Glutamatergic neuron (in vitro differentiated cells): ENCODE measurements around the gene HACD3. TPM values are rescaled to one million over a fixed set of nuclear protein-coding genes. Genes with fewer than 3 reads are reported as not detected.
A peak's percentile ranks its signal among the peaks of the same experiment; 100 is the strongest.

Source experiments
- DNase-seq: peaks from one replicate; pipeline ENCODE4 v3.0.0; 2022
- H3K27ac Mint-ChIP-seq: one replicate; pipeline ENCODE4 v1.8.0; 2020; ENCODE audit warnings: mild to moderate bottlenecking, mixed read lengths, inconsistent platforms; ENCODE audit not compliant: unreplicated experiment
- H3K27me3 Mint-ChIP-seq: one replicate; pipeline ENCODE4 v1.8.0; 2020; ENCODE audit warnings: mild to moderate bottlenecking, moderate library complexity, mixed read lengths, inconsistent platforms; ENCODE audit not compliant: unreplicated experiment
- H3K36me3 Mint-ChIP-seq: one replicate; pipeline ENCODE4 v1.8.0; 2020; ENCODE audit warnings: mild to moderate bottlenecking, mixed read lengths, inconsistent platforms; ENCODE audit not compliant: unreplicated experiment
- H3K4me1 Mint-ChIP-seq: one replicate; pipeline ENCODE4 v1.8.0; 2020; ENCODE audit warnings: mild to moderate bottlenecking, low read depth, mixed read lengths, inconsistent platforms; ENCODE audit not compliant: unreplicated experiment
- H3K4me3 Mint-ChIP-seq: one replicate; pipeline ENCODE4 v1.8.0; 2020; ENCODE audit warnings: mild to moderate bottlenecking, mixed read lengths, inconsistent platforms; ENCODE audit not compliant: unreplicated experiment
- H3K9me3 Mint-ChIP-seq: one replicate; pipeline ENCODE4 v1.8.0; 2020; ENCODE audit warnings: mild to moderate bottlenecking, moderate library complexity, mixed read lengths, inconsistent platforms; ENCODE audit not compliant: unreplicated experiment
- long read RNA-seq: library from polyadenylated mRNA; unstranded; transcript quantifications from one replicate; pipeline ENCODE4 v2.0.0, GENCODE V29; 2020; ENCODE audit not compliant: unreplicated experiment
- total RNA-seq: library from RNA; stranded (reverse); fragmentation: NEBNext Ultra II Directional; extraction: Animal tissue kit (Norgen Biotek cat#: 25700); gene quantifications from one replicate; pipeline ENCODE4 v1.2.1, GENCODE V29; 2021; ENCODE audit not compliant: unreplicated experiment
- TF ChIP-seq, protein P1 (sequence below): fragments of 200-600 bp; sonication (generic); IDR thresholded peaks from one replicate; pipeline ENCODE4 v1.5.0; 2021; ENCODE audit not compliant: partially characterized antibody, unreplicated experiment

HACD3 gene, protein sequence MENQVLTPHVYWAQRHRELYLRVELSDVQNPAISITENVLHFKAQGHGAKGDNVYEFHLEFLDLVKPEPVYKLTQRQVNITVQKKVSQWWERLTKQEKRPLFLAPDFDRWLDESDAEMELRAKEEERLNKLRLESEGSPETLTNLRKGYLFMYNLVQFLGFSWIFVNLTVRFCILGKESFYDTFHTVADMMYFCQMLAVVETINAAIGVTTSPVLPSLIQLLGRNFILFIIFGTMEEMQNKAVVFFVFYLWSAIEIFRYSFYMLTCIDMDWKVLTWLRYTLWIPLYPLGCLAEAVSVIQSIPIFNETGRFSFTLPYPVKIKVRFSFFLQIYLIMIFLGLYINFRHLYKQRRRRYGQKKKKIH
- total RNA-seq, result 200 TPM
- long read RNA-seq, transcript HACD3-201 (11 exons, 3,228 nt), result major isoform, 178 of 215 reads
- long read RNA-seq, partial matches to known transcripts, result 7 of 215 reads
- long read RNA-seq, other reads (novel, unspliced or antisense), result 28 of 215 reads

DNA sequence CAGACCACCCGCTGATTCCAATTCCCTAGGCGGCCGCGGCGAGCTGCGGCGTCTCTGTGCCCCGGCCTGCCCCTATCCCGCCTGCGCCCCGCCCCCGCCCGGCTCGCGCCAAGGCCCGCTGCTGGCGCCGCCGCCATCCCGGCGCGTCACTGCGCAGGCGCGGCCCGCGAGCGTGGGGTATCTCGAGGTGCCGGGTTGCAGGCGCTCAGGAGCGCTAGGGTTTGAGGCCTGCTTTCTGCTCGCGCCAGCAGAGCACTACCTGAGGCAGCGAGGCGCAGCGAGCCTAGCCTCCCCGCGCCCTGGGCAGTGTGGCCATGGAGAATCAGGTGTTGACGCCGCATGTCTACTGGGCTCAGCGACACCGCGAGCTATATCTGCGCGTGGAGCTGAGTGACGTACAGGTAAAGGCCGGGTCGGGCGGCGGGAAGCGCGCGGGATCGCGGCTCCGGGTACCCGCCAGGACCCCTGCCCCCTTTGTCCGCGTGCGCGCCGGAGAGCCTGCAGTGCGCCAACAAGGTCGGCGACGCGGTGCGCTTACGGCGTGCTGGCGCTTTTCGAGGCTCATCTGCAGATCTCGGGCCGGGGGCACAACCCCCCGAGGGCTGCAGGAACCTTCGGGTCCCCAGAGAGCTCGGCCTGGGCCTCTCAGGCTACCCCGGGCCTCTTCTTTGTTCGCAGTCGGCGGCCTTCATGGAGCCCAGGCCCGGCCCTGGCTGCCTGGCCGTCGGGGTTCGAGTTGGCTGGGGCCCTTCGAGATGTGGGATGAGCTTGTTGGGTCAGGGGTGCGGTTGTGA is at the start of gene HACD3:
Gene HACD3, plus strand, starts transcription at position 146 of the 794 bp plus-strand sequence. Its CDS starts 169 bp downstream, at position 315.
- peaks cover 8% of the 10 kb centered on the region for H3K27me3 Mint-ChIP-seq
- DNase-seq, result peak; percentile 95
- peak within 1 kb of the TSS; percentile 87 for H3K4me3 Mint-ChIP-seq
- no peaks in the 10 kb centered on the region for H3K36me3 Mint-ChIP-seq
- H3K27ac Mint-ChIP-seq, result peak within 1 kb of the TSS; percentile 93
- H3K9me3 Mint-ChIP-seq, result peaks cover 6% of the 10 kb centered on the region
- TF ChIP-seq, protein P1, sequence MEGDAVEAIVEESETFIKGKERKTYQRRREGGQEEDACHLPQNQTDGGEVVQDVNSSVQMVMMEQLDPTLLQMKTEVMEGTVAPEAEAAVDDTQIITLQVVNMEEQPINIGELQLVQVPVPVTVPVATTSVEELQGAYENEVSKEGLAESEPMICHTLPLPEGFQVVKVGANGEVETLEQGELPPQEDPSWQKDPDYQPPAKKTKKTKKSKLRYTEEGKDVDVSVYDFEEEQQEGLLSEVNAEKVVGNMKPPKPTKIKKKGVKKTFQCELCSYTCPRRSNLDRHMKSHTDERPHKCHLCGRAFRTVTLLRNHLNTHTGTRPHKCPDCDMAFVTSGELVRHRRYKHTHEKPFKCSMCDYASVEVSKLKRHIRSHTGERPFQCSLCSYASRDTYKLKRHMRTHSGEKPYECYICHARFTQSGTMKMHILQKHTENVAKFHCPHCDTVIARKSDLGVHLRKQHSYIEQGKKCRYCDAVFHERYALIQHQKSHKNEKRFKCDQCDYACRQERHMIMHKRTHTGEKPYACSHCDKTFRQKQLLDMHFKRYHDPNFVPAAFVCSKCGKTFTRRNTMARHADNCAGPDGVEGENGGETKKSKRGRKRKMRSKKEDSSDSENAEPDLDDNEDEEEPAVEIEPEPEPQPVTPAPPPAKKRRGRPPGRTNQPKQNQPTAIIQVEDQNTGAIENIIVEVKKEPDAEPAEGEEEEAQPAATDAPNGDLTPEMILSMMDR, result no peak
- H3K4me1 Mint-ChIP-seq, result peaks cover 28% of the 10 kb centered on the region

DNA sequence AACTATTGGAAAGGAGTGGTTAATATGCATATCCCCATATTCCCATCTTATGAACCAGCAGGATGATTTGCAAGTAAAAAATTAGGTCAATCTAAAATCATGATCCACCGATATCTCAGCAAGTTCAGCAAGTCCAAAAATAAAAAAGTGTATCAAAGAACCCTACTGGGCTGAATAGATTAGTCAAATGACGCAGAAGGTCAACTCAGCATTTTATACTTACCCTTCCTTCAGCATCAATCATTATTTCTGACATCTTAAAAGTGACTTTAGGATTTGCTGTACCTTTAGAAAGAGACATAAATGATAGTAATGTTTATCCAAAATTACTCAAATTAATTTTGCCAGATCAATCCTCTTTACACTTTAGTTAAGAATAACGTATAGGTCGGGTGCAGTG is 45.4 kb upstream of the HACD3 start:
- H3K4me3 Mint-ChIP-seq, result no peak overlapping the region
- DNase-seq, result no peak
- no peaks in the 10 kb centered on the region for H3K9me3 Mint-ChIP-seq
- no peak overlapping the region for H3K27ac Mint-ChIP-seq
- TF ChIP-seq, protein P1, result no peak
- no peaks in the 10 kb centered on the region for H3K4me1 Mint-ChIP-seq
- no peaks in the 10 kb centered on the region for H3K27me3 Mint-ChIP-seq
- no peaks in the 10 kb centered on the region for H3K36me3 Mint-ChIP-seq

DNA sequence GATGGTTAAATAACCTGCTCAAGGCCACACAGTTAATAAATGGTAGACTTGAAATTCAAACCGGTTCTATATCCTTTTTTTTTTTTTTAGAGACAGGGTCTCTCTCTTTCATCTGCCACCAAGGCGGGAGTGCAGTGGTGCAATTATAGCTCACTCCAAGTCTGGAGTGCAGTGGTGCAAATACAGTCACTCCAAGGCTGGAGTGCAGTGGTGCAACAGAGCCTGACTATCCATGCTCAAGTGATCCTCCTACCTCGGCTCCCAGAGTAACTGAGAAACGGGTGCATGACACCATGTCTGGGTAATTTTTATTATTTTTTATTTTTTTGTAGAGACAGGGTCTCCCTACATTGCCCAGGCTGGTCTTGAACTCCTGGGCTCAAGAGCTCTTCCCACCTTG is 36.2 kb upstream of the HACD3 start:
- Mint-ChIP-seq H3K4me1 (no peaks in the 10 kb centered on the region), H3K4me3 (no peak overlapping the region), H3K36me3 (no peaks in the 10 kb centered on the region), H3K27ac (no peak overlapping the region), H3K27me3 (peaks cover under 1% of the 10 kb centered on the region), H3K9me3 (no peaks in the 10 kb centered on the region)
- DNase-seq, result no peak
- TF ChIP-seq, protein P1, result no peak

DNA sequence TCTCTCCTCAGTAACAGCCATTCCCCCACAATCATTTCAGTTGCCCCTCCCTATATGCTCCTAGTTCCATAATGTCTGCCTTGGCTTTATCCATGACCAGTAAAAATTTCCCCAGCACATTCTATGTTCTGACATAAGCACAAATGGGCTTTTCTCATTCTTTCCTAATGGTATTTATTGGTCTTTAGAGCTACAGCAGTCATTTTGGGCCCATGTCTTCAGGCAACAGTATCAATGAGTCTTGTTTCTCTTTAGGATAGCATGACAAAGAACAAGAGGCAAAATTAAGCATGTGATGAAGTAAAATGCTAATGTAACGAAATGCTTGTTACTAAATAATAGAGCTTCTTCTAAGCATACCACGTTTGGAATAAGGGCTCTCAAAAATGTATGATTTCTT is 20.9 kb upstream of the HACD3 start:
- TF ChIP-seq, protein P1, result no peak
- Mint-ChIP-seq H3K4me1 (no peaks in the 10 kb centered on the region), H3K27ac (no peak overlapping the region), H3K9me3 (no peaks in the 10 kb centered on the region), H3K4me3 (no peak overlapping the region), H3K36me3 (no peaks in the 10 kb centered on the region), H3K27me3 (no peaks in the 10 kb centered on the region)
- no peak for DNase-seq

DNA sequence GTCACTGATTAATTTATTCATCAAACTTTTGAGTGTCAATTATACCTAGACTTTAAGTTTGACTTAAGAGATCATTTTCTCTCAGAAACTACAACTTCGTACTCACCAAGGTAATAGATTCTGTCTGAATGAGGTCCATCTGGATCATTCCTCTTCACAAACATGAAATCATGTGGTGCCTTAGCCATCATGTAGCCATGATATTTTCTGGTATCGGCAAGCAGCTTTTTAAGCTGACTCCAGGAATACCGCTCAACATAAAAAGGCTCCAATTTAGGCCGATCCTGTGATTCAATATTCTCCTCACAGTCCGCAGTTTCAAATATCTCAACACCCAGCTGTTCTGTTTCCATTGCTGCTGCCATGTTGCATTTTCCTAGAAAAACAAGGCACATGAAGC is 18.1 kb upstream of the HACD3 start:
- H3K4me3 Mint-ChIP-seq, result no peak overlapping the region
- H3K4me1 Mint-ChIP-seq, result peaks cover 4% of the 10 kb centered on the region
- peaks cover 6% of the 10 kb centered on the region for H3K9me3 Mint-ChIP-seq
- H3K27ac Mint-ChIP-seq, result peak overlapping the region; percentile 38
- H3K27me3 Mint-ChIP-seq, result peaks cover 2% of the 10 kb centered on the region
- TF ChIP-seq, protein P1, result no peak
- H3K36me3 Mint-ChIP-seq, result no peaks in the 10 kb centered on the region
- no peak for DNase-seq
